ENCODE measurements around the gene SDCBP2.
A peak's percentile ranks its signal among the peaks of the same experiment; 100 is the strongest.

The SDCBP2 gene

GRCh38 chr20:1267809-1268374, 61.0 kb downstream of the SDCBP2 start:
- no peak for DNase-seq

GRCh38 chr20:1267161-1267560, 61.8 kb downstream of the SDCBP2 start:
- DNase-seq, result no peak

- DNase-seq, result peak; percentile 44
Measured at GRCh38 chr20:1266167-1266973, 62.6 kb downstream of the SDCBP2 start, which contains the start of gene SNPH. TSS of gene SNPH (plus strand) at chr20:1266294. CDS start at chr20:1296240, 29,946 bp downstream.

DNA sequence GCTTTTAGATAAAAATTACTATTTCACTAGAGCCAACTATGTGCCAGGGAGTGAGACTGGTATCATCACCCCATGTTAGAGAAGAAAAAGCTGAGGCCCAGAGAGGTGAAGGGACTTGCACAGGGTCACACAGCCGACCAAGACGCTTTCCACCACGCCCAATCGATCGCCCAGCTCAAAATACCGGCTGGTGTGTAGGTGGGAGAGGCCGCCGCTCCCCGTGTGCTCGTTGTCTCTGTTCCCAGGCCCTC, 63.1 kb downstream of the SDCBP2 start:
- no peak for DNase-seq

DNA sequence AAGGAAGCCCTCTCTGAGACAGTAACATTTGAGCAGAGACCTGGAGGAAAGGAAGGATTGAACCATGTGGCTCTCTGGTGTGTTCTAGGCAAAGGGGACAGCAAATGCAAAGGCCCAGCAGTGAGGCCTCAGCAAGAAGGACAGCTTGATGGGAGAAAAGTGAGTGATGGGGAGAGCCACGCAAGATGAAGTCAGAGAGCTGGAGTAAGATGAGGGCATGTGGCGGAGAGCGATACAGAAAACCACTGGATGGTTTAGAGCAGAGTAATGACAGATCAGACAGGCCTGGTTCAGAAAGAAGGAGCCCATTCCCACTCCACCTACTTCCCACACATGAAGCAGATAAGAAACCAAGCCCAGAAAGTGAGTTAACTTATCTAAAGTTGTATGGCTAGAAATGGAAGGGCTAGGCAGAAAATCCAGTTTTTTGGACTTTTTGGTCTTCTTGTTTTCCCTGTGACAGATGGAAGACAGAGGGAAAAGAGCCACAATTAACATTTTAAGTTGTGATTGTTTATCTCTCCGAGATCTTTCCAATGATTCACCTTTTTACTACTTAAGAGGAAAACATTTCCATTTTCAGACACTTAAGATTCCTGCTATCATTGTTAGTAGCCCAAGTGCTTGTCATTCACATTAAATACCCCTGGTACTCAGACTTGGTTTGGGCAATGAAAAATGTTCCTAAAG, 63.6 kb downstream of the SDCBP2 start:
- no peak for DNase-seq

DNA sequence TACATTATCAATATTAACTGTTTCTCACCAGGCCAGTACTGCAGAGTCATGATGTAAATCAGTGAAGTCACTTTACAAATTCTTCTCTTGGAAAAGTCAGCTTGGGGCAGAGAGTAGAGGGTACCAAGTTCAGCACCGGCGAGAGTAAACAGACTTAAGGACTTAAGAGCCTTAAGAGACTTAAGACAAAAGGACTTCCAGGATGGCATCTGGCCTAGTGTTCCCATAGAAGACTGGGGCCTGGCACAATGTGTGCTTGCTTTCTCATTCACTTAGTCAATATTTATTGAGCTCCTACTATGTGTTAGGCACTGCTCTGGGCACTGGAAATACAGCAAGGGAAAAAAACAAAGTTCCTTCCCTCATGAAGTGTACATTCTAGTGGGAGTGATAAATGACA, 64.2 kb downstream of the SDCBP2 start:
- no peak for DNase-seq

DNA sequence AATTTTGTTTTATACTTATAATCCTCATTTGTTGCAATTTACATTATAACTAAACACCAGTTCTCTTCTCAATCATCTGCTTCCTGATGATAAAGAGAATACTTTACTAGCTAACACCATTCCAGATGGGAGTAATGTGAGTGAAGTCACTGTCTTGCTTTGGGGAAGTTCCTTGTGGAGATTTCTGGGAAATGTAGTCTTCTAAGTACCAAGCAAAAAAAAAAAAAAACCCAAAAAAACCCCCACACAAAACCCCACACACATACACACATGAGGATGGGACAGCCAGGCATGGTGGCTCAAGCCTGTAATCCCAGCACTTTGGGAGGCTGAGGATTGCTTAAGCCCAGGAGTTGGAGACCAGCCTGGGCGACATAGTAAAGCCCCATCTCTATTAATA, 65.1 kb downstream of the SDCBP2 start:
- DNase-seq, result no peak
